Endothelial cell of umbilical vein (primary cell): Measurements from ENCODE around the gene IMPA2. TPM values are rescaled to one million over a fixed set of nuclear protein-coding genes. Genes with fewer than 3 reads are reported as not detected.

Experiments used
- BruUV-seq: library from RNA; stranded (reverse); fragments of 400-500 nt; replicated peaks from 2 replicates; lab custom pipeline; 2021; lab: Mats Ljungman, UMichigan
- CTCF ChIA-PET: fragments of 300-600, 350-600 bp; sonication (Branson Sonifier 250); formaldehyde crosslinking; loops from one replicate; lab custom pipeline; 2021; ENCODE audit warnings: antibody characterized with exemption, inconsistent platforms; lab: Charles Lee
- POLR2A ChIA-PET: fragments of 300-600, 350-600 bp; sonication (Branson Sonifier 250); formaldehyde crosslinking; loops from one replicate; lab custom pipeline; 2021; ENCODE audit warnings: antibody characterized with exemption, inconsistent platforms; lab: Charles Lee
- DNase-seq: peaks from one replicate; pipeline ENCODE4 v3.0.0-alpha.2; 2011; ENCODE audit warnings: low read depth, low spot score
- FAIRE-seq: peaks from 2 replicates; lab custom pipeline; 2011; peaks lifted over from hg19 to GRCh38; lab: Jason Lieb, UNC
- H2AFZ ChIP-seq: 2 replicates; pipeline ENCODE4 v1.6.0; 2012; ENCODE audit warnings: low read depth, low read length, control low read depth, inconsistent platforms
- H3K27ac ChIP-seq: 2 replicates; pipeline ENCODE4 v1.5.1; 2011; ENCODE audit warnings: low read depth, mild to moderate bottlenecking, control low read depth, low read length, moderate library complexity; ENCODE audit not compliant: insufficient read depth
- H3K27me3 ChIP-seq, 2 experiments: 2 replicates each; pipeline versions ENCODE4 v1.6.0 to v1.6.1; 2011; ENCODE audit warnings: low read length in 2 of 2, mixed read lengths in 1 of 2; ENCODE audit not compliant: control insufficient read depth in 2 of 2, insufficient read depth in 2 of 2
- H3K36me3 ChIP-seq, 2 experiments: 2 replicates in 1 of 2; 3 replicates in 1 of 2; pipeline ENCODE4 v1.5.1; 2011; ENCODE audit warnings: low read length in 2 of 2, mild to moderate bottlenecking in 1 of 2, moderate library complexity in 1 of 2; ENCODE audit not compliant: control insufficient read depth in 2 of 2, insufficient read depth in 2 of 2; ENCODE audit errors: extremely low read depth in 1 of 2
- H3K4me1 ChIP-seq: 3 replicates; pipeline ENCODE4 v1.5.1; 2011; ENCODE audit warnings: mild to moderate bottlenecking, low read length; ENCODE audit not compliant: control insufficient read depth, insufficient read depth; ENCODE audit errors: extremely low read depth
- H3K4me2 ChIP-seq: 2 replicates; pipeline ENCODE4 v1.6.1; 2011; ENCODE audit warnings: low read length, control low read depth, mixed read lengths; ENCODE audit not compliant: insufficient read depth
- H3K4me3 ChIP-seq, 3 experiments: fragments of 200-600 bp in 1 of 3; sonication (generic), shearing (Covaris generic) in 1 of 3; replicated peaks in 1 of 3; 2 replicates each; pipeline ENCODE4 v1.5.1; 2011 to 2016; ENCODE audit warnings: control low read depth in 3 of 3, low read length in 3 of 3, mild to moderate bottlenecking in 2 of 3, inconsistent platforms in 1 of 3, low read depth in 1 of 3, moderate library complexity in 1 of 3; ENCODE audit not compliant: insufficient read depth in 1 of 3
- H3K79me2 ChIP-seq: 2 replicates; pipeline ENCODE4 v1.6.0; 2012; ENCODE audit warnings: low read length, inconsistent platforms; ENCODE audit not compliant: control insufficient read depth, insufficient read depth
- H3K9ac ChIP-seq: replicated peaks from 2 replicates; pipeline ENCODE3; 2011; ENCODE audit warnings: low read length, control low read depth; ENCODE audit not compliant: insufficient read depth; ENCODE audit errors: extremely low read depth
- H3K9me1 ChIP-seq: replicated peaks from 3 replicates; pipeline ENCODE4 v1.6.0; 2011; ENCODE audit warnings: mild to moderate bottlenecking, low read length; ENCODE audit not compliant: control insufficient read depth, insufficient read depth; ENCODE audit errors: extremely low read depth
- H3K9me3 ChIP-seq: replicated peaks from 2 replicates; pipeline ENCODE4 v1.5.1; 2012; ENCODE audit warnings: low read length, inconsistent platforms; ENCODE audit not compliant: control insufficient read depth, insufficient read depth
- H4K20me1 ChIP-seq: replicated peaks from 2 replicates; pipeline ENCODE3; 2011; ENCODE audit warnings: mild to moderate bottlenecking, low read length; ENCODE audit not compliant: control insufficient read depth, insufficient read depth; ENCODE audit errors: extremely low read depth
- CTCF ChIP-seq, 2 donors: IDR thresholded peaks; 1 replicate in 1 of 2; 2 replicates in 1 of 2; pipeline ENCODE4 v1.5.1; 2011; ENCODE audit warnings: low read length in 2 of 2, mild to moderate bottlenecking in 2 of 2, moderate library complexity in 2 of 2, control low read depth in 1 of 2, inconsistent platforms in 1 of 2, low read depth in 1 of 2; ENCODE audit not compliant: insufficient read depth in 1 of 2; ENCODE audit errors: extremely low read depth in 1 of 2
- EZH2 ChIP-seq: IDR thresholded peaks from 2 replicates; pipeline ENCODE4 v1.6.1; 2012; ENCODE audit warnings: borderline replicate concordance, low read depth, mild to moderate bottlenecking, moderate library complexity, low read length, inconsistent platforms; ENCODE audit not compliant: severe bottlenecking
- FOS ChIP-seq: IDR thresholded peaks from 2 replicates; pipeline ENCODE4 v1.6.1; 2011; ENCODE audit warnings: mild to moderate bottlenecking, low read length, moderate library complexity, borderline replicate concordance; ENCODE audit not compliant: insufficient read depth
- GATA2 ChIP-seq: IDR thresholded peaks from 2 replicates; pipeline ENCODE4 v1.7.0; 2011; ENCODE audit warnings: low read depth, mild to moderate bottlenecking, moderate library complexity, mixed read lengths, low read length; ENCODE audit not compliant: insufficient read length, insufficient read depth
- JUN ChIP-seq: IDR thresholded peaks from 2 replicates; pipeline ENCODE4 v1.6.1; 2011; ENCODE audit warnings: borderline replicate concordance, low read depth; ENCODE audit not compliant: insufficient read length, insufficient read depth
- MAX ChIP-seq: IDR thresholded peaks from 2 replicates; pipeline ENCODE4 v1.6.1; 2011; ENCODE audit not compliant: insufficient read depth, insufficient read length
- MYC ChIP-seq: IDR thresholded peaks from one replicate; pipeline ENCODE4 v1.6.1; 2011; ENCODE audit warnings: mild to moderate bottlenecking, low read depth, low read length
- POLR2A ChIP-seq: IDR thresholded peaks from 2 replicates; pipeline ENCODE4 v1.6.1; 2012; ENCODE audit warnings: low read depth, mild to moderate bottlenecking, control low read depth, low read length
- POLR2AphosphoS5 ChIP-seq: IDR thresholded peaks from 2 replicates; pipeline ENCODE4 v1.6.1; 2012; ENCODE audit warnings: low read depth, mild to moderate bottlenecking, control low read depth, low read length, moderate library complexity; ENCODE audit not compliant: insufficient read depth
- dilution Hi-C: fragments of 300-500 bp; cut with MboI; formaldehyde crosslinking; loops from one replicate; pipeline ENCODE4 v1.15.0; 2019; ENCODE audit warnings: low sequenced_read_pairs; ENCODE audit not compliant: extremely low pct_ligation_motif_present
- intact Hi-C: fragments of 100-400 bp; cut with micrococcal nuclease; formaldehyde crosslinking; loops from one replicate; pipeline ENCODE4 v1.10.0; 2022
- polyA plus RNA-seq, 4 experiments: library from polyadenylated mRNA; depleted of rRNA in 3 of 4; stranded (reverse) in 3 of 4; unstranded in 1 of 4; fragments of >200 nt; gene quantifications; 2 replicates each; pipeline versions ENCODE4 v1.2.1 to v1.2.3, GENCODE V29; 2011 to 2012; ENCODE audit warnings: missing spikeins in 1 of 4
- total RNA-seq: library from RNA; stranded (reverse); gene quantifications from 2 replicates; pipeline ENCODE4 v1.2.3, GENCODE V29; 2021

IMPA2 gene
- total and polyA plus RNA-seq, 2 donors (not counting 3 experiments of a cell fraction or from before 2014, with no cell fraction given) = 6.1 to 8.0 TPM

- H3K4me3 ChIP-seq = no peak overlapping the region
- peaks cover 3 to 4% of the 10 kb centered on the region in 2 experiments for H3K27me3 ChIP-seq
- no peak overlapping the region for H2AFZ ChIP-seq
- no peaks in the 10 kb centered on the region for H3K9me1 ChIP-seq
- CTCF ChIA-PET = no interaction called here
- POLR2A ChIA-PET = no interaction called here
- intact Hi-C loops (no loop called here), dilution Hi-C loops (no loop called here)
- no peaks in the 10 kb centered on the region for H3K9me3 ChIP-seq
- no peaks in the 10 kb centered on the region for H3K36me3 ChIP-seq
- H3K9ac ChIP-seq = no peak overlapping the region
- DNase-seq (no peak), FAIRE-seq (no peak)
- no peaks in the 10 kb centered on the region for H3K79me2 ChIP-seq
- TF ChIP-seq MYC (no peak), FOS (no peak), CTCF (IDR thresholded peaks at IDR 0.05; ENCODE audit: extremely low read depth in 1 of 2, insufficient read depth in 1 of 2, low read depth in 1 of 2, low read length in 2 of 2) (no peak), GATA2 (no peak), EZH2 (no peak), MAX (no peak), POLR2A (no peak), JUN (no peak), POLR2AphosphoS5 (no peak)
- no peaks in the 10 kb centered on the region for H3K4me1 ChIP-seq
- no peak overlapping the region for H3K27ac ChIP-seq
- H3K4me2 ChIP-seq = no peak overlapping the region
- no peaks in the 10 kb centered on the region for H4K20me1 ChIP-seq
- no TSS peak for BruUV-seq
Measured at GRCh38 chr18:12046046-12046750, 64.9 kb downstream of the IMPA2 start.
